Measurements from ENCODE around the gene ADAM19.
A peak's percentile ranks its signal among the peaks of the same experiment; 100 is the strongest.

ADAM19 gene

DNA sequence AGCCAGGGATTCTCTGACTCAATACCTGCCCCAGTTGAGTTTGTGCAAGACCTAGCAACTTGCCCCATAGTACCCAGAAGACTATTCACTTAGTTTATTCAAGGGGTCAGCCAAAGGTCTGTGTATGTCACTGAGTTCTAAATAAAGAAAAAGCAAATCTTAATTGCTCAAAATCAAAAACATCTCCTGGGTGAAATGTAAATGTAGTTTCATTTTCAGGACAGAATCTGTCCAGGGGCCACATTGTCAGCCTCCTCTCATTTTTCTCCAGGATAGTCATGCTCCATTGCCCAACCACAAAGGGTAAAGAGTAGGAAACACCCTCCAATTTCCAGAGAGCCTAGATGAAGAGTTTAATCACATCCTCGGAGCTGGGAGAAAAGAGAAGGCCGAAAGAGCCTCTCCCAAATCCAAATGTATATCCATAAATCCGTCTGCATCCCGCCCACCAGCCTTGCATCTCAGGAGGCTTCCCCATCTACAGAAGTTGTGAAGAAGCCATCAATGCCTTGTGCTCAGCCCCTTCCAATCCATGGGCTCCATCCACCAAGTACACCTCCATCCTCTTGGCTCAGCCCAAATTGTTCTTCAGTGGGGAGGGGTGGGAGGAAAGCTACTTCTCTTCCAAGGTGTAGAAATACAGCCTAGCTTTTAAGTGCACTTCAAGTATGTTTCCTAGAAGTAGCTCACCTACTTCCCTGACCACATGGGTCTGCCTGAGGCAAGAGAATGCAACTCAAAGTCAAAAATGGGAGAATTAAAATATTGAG is 26.9 kb downstream of the ADAM19 start:
- no peaks in the 10 kb centered on the region; the same call in 1 of the 2 replicates for H3K4me1 ChIP-seq (ENCODE audit: control insufficient read depth, insufficient read depth, low read length)
- H3K27ac ChIP-seq (ENCODE audit: low read depth, low read length), result peak overlapping the region; percentile 18
- H3K27me3 ChIP-seq (ENCODE audit: control insufficient read depth, insufficient read depth, low read length), result no peaks in the 10 kb centered on the region
- no peaks in the 10 kb centered on the region for H3K9me3 ChIP-seq (ENCODE audit: control insufficient read depth, insufficient read depth, low read length)
- H3K4me3 ChIP-seq (ENCODE audit: low read depth, low read length), result no peak overlapping the region
- no peak overlapping the region for H3K9ac ChIP-seq (ENCODE audit: low read depth, low read length)
- H3K36me3 ChIP-seq (ENCODE audit: control insufficient read depth, insufficient read depth, low read length), result no peaks in the 10 kb centered on the region

DNA sequence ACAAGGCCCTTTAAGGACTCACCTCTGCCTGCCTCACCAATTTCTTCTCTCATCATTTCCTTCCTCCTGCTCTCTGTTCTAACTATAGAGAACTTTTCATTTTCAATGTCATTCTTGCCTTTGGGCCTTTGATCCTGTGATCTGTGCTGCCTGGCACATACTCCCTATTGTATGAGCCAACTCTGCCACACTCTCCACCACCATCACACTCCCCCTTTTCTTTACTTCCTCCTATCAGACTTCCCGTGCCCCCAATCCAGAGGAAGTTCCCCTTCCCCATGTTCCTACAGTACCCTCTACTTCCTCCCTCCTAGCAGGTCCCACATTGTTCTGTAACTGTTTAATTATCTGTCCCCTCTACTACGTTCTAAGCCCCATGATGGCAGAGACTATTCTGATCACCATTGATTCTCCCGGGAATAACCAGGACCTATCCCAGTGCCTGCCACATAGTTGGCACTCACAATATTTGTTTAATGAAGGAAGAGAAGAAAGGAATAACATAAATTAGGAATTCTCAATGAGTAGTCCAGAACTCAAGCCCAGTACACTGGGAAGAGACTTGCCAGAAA is 27.5 kb downstream of the ADAM19 start:
- Histone ChIP-seq H3K4me1 (ENCODE audit: control insufficient read depth, insufficient read depth, low read length) (no peaks in the 10 kb centered on the region; the same call in 1 of the 2 replicates), H3K27ac (ENCODE audit: low read depth, low read length) (no peak overlapping the region)

DNA sequence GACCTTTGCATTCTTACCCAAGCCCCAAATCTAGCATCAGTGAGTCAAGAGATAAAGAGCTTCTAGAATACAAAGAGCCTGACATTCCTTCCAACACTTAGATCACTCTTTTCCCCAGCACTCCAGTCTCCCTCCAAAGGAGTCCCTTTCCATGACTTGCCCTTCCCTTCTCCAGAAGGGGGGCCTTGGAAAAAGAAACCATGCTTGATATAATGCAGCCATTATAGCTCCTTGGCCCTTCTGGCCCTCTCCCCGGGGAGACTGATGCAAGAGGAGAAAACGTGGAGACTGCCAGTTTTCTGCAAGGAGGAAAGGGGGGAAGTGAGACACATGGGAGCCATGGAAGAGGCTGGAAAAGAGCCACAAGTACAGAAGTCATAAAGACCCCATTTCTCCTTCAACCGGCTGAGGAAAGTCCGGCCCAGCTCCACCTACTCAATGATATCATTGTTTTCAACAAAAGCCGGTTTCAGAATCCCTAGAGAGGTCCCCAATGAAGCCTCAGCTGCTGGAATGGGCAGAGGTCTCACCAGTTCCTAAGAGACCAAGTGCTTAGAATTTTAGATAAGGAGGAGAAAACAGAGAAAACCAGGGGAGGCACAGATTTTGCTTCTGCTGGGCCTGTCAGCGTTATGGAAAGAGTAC is 29.0 kb downstream of the ADAM19 start:
- Histone ChIP-seq H3K9me3 (ENCODE audit: control insufficient read depth, insufficient read depth, low read length) (no peaks in the 10 kb centered on the region), H3K4me1 (ENCODE audit: control insufficient read depth, insufficient read depth, low read length) (no peaks in the 10 kb centered on the region; the same call in 1 of the 2 replicates), H3K36me3 (ENCODE audit: control insufficient read depth, insufficient read depth, low read length) (no peaks in the 10 kb centered on the region), H3K9ac (ENCODE audit: low read depth, low read length) (no peak overlapping the region), H3K4me3 (ENCODE audit: low read depth, low read length) (no peak overlapping the region), H3K27ac (ENCODE audit: low read depth, low read length) (peak overlapping the region; percentile 29), H3K27me3 (ENCODE audit: control insufficient read depth, insufficient read depth, low read length) (no peaks in the 10 kb centered on the region)

More for the DNA sequence above, 27.5 kb downstream of the ADAM19 start:
- Histone ChIP-seq H3K9me3 (ENCODE audit: control insufficient read depth, insufficient read depth, low read length) (no peaks in the 10 kb centered on the region), H3K36me3 (ENCODE audit: control insufficient read depth, insufficient read depth, low read length) (no peaks in the 10 kb centered on the region), H3K9ac (ENCODE audit: low read depth, low read length) (no peak overlapping the region), H3K4me3 (ENCODE audit: low read depth, low read length) (no peak overlapping the region), H3K27me3 (ENCODE audit: control insufficient read depth, insufficient read depth, low read length) (no peaks in the 10 kb centered on the region)

DNA sequence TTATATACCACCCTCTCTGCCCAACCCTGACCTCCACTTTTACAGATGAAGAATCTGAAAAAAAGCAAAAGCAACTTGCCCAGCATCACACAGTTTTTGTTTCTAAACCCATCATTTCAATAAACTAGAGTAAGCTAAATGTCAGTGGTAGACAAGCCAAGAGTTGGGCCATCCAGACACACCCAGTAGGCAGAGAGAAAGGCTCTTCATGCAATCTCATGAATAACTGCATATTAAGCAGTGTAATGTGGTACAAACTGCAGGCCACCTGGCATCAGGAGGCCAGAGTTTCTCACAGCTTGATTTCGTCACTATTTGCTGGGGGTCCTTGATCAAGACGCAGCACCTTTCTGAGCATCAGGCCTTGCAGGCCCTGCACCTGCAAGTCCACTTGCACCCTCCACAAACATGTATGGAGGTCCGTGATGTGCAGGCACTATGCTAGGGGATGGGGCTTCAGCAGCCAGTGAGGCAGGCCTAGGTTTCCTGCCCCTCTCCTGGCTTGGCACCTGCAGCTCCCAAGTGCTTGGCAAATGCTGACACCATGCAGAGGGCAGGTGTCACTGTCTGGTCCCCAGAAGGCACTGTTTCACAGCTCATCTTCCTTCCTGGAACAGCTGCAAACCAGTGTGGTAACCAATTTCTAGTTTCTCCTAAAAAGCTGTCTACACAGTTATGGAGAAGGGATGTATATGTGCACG is 29.8 kb downstream of the ADAM19 start:
- Histone ChIP-seq H3K36me3 (ENCODE audit: control insufficient read depth, insufficient read depth, low read length) (no peaks in the 10 kb centered on the region), H3K4me3 (ENCODE audit: low read depth, low read length) (no peak overlapping the region), H3K27me3 (ENCODE audit: control insufficient read depth, insufficient read depth, low read length) (no peaks in the 10 kb centered on the region), H3K9me3 (ENCODE audit: control insufficient read depth, insufficient read depth, low read length) (no peaks in the 10 kb centered on the region), H3K4me1 (ENCODE audit: control insufficient read depth, insufficient read depth, low read length) (no peaks in the 10 kb centered on the region; the same call in 1 of the 2 replicates), H3K27ac (ENCODE audit: low read depth, low read length) (no peak overlapping the region), H3K9ac (ENCODE audit: low read depth, low read length) (no peak overlapping the region)

DNA sequence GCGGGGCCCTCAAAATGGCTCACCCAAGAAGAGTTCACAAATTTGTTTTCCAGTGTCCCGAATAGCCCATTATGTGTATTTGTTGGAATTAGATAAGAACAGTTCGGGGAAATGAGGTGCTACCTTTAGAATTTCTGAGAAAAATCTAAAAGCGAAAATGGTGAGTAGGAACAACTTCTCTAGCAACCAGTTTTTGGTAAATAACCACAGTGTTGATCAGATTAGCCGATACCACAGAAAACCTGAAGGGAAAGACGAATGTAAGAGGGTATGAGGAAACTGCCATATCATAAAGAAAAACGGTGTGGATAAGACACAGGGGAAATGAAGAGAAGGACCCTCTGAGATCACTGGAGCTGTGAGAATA is 31.0 kb downstream of the ADAM19 start:
- H3K27ac ChIP-seq (ENCODE audit: low read depth, low read length), result no peak overlapping the region
- no peak overlapping the region for H3K4me3 ChIP-seq (ENCODE audit: low read depth, low read length)
- no peaks in the 10 kb centered on the region for H3K27me3 ChIP-seq (ENCODE audit: control insufficient read depth, insufficient read depth, low read length)
- H3K4me1 ChIP-seq (ENCODE audit: control insufficient read depth, insufficient read depth, low read length), result no peaks in the 10 kb centered on the region; the same call in 1 of the 2 replicates
- no peaks in the 10 kb centered on the region for H3K9me3 ChIP-seq (ENCODE audit: control insufficient read depth, insufficient read depth, low read length)
- H3K36me3 ChIP-seq (ENCODE audit: control insufficient read depth, insufficient read depth, low read length), result no peaks in the 10 kb centered on the region
- no peak overlapping the region for H3K9ac ChIP-seq (ENCODE audit: low read depth, low read length)

DNA sequence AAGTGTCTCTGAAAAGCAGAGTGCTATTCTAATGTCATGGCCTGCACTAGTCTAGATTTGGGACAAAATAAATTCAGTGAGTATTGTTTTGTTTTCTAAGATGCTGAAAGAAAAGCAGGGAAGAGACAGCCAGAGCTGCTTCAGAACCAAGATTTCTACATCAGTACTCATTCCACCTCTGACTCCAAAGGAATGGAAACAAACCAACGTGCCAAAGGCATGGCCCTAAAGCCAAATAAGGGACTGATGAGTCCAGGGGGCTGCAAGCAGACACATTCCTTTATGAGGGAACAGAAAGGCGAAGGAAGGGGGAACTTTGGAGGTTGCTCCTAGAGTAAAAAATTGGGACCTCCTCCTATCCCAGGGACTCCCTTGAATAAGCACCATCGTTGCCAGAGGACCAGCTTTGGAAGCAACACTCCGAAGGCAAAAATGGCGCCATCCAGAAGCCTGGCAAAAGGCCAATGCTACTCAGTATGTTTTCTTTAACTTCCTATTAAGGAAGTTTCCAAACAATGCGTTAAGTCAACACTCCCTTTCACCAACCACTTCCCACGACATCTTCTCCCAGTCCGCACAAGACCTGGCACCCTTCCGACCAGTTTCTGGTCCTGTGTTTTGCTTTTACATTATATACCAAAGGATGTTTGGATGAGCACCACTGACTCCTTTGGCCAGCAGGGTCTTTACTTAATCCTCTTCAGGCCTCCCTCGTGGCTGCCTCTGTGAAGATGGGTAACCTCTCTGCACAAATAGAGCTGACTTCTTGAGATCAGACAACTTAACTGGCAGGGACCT is 31.6 kb downstream of the ADAM19 start:
- Histone ChIP-seq H3K4me1 (ENCODE audit: control insufficient read depth, insufficient read depth, low read length) (no peaks in the 10 kb centered on the region), H3K27me3 (ENCODE audit: control insufficient read depth, insufficient read depth, low read length) (no peaks in the 10 kb centered on the region), H3K4me3 (ENCODE audit: low read depth, low read length) (no peak overlapping the region), H3K36me3 (ENCODE audit: control insufficient read depth, insufficient read depth, low read length) (no peaks in the 10 kb centered on the region), H3K9ac (ENCODE audit: low read depth, low read length) (no peak overlapping the region), H3K27ac (ENCODE audit: low read depth, low read length) (no peak overlapping the region), H3K9me3 (ENCODE audit: control insufficient read depth, insufficient read depth, low read length) (no peaks in the 10 kb centered on the region)

DNA sequence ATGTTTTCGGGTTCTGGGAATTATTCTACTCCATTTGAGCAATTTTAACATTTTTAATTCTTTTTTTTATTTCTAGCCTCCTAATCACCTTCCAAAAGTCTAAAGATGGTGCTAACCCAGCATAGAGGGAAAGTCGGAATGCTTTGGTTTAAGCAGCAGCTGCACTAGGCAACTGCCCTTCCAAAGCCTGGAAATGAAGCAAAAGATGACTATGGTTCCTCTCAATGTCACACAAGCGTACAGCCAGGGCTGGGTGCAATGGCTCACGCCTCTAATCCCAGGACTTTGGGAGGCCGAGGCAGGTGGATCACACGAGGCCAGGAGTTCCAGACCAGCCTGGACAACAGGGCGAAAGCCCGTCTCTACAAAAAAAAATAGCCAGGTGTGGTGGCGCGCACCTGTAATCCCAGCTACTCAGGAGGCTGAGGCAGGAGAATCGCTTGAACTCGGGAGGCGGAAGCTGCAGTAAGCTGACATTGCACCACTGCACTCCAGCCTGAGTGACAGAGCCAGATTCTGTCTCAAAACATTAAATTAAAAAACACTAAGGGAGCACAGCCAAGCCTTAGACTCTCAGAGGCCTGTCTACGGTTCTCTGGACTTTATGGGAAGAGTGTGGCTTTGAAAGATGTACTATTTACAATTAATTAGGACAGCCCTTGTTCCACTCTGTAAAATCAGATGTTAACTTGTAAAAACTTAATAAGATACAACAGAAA is 33.1 kb downstream of the ADAM19 start:
- H3K36me3 ChIP-seq (ENCODE audit: control insufficient read depth, insufficient read depth, low read length), result no peaks in the 10 kb centered on the region
- H3K9ac ChIP-seq (ENCODE audit: low read depth, low read length), result no peak overlapping the region
- H3K27me3 ChIP-seq (ENCODE audit: control insufficient read depth, insufficient read depth, low read length), result no peaks in the 10 kb centered on the region
- no peaks in the 10 kb centered on the region for H3K4me1 ChIP-seq (ENCODE audit: control insufficient read depth, insufficient read depth, low read length)
- no peak overlapping the region for H3K4me3 ChIP-seq (ENCODE audit: low read depth, low read length)
- H3K27ac ChIP-seq (ENCODE audit: low read depth, low read length), result no peak overlapping the region
- no peaks in the 10 kb centered on the region for H3K9me3 ChIP-seq (ENCODE audit: control insufficient read depth, insufficient read depth, low read length)

DNA sequence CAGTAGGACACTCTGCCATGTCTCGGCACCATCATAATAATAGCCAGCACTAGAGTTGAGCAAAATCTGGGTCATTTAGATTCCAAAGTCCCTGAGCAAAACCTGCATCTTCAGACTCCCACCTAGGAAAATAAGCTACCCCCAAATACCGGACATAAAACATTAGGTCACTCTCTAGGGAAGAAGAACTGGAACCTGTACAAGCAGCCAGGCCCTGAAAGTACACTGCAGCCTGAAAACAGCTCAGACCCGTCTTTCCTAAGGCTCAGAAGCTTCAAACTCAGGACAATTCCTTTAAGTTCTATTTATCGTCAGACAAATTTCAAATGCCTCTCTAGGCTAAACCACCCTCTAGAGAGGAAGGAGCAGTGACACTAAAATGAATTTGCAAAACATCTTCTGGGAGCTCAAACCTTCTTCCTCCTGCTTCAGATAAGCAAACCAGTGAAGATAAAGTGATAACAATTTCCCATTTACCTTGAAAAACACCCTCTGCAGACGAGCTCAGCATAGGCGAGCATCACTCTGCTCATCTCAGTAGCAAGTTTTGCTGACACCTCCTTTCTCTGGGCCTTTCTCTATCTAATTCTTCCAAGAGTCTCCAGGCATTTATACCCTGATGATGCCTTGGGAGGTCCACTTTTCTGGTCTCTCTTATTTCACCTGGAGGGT is 34.0 kb downstream of the ADAM19 start:
- no peak overlapping the region for H3K27ac ChIP-seq (ENCODE audit: low read depth, low read length)
- no peak overlapping the region for H3K4me3 ChIP-seq (ENCODE audit: low read depth, low read length)
- H3K4me1 ChIP-seq (ENCODE audit: control insufficient read depth, insufficient read depth, low read length), result no peaks in the 10 kb centered on the region
- H3K9ac ChIP-seq (ENCODE audit: low read depth, low read length), result no peak overlapping the region
- H3K36me3 ChIP-seq (ENCODE audit: control insufficient read depth, insufficient read depth, low read length), result peaks cover 6% of the 10 kb centered on the region; the same call in 1 of the 2 replicates
- no peaks in the 10 kb centered on the region for H3K27me3 ChIP-seq (ENCODE audit: control insufficient read depth, insufficient read depth, low read length)
- H3K9me3 ChIP-seq (ENCODE audit: control insufficient read depth, insufficient read depth, low read length), result no peaks in the 10 kb centered on the region

DNA sequence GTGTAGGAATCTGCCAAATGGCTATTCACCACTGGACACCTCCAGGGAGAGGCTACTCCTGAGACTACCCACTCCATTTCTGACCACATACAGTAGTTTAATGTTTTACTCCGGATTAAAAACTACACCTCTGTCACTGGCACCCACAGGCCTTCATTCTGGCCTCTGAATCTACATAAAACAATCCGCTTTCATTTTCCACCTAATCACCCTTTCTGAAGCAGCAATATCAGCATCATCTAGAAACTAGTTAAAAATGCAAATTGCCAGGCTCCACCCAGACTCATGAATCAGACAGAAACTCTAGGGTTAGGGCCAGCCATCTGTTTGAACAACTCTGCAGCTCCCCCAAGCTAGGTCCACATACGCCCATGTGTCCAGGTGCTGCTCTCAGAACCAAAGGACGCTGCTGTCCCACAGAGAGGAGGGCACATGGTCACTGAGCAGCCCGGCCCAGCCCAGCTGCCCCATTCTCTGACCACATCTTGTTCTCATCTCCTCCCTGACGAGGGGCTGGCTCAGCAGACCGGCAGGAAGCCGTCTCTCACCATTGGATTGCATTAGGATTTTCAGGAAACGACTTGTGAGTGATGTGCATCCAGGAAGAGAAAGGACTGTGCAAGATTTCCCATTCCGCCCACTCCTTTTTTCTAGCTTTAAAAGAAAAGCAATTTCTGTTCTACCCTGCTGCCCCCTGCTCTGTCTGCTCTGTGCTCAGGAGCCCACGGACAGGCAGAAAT is 34.7 kb downstream of the ADAM19 start:
- H3K27ac ChIP-seq (ENCODE audit: low read depth, low read length), result no peak overlapping the region
- no peak overlapping the region for H3K9ac ChIP-seq (ENCODE audit: low read depth, low read length)
- H3K4me3 ChIP-seq (ENCODE audit: low read depth, low read length), result no peak overlapping the region
- no peaks in the 10 kb centered on the region for H3K9me3 ChIP-seq (ENCODE audit: control insufficient read depth, insufficient read depth, low read length)
- no peaks in the 10 kb centered on the region for H3K4me1 ChIP-seq (ENCODE audit: control insufficient read depth, insufficient read depth, low read length)
- no peaks in the 10 kb centered on the region for H3K27me3 ChIP-seq (ENCODE audit: control insufficient read depth, insufficient read depth, low read length)
- H3K36me3 ChIP-seq (ENCODE audit: control insufficient read depth, insufficient read depth, low read length), result peaks cover 6% of the 10 kb centered on the region; the same call in 1 of the 2 replicates
